ENCODE data around the gene DYNC1LI2. TPM values are rescaled to one million over a fixed set of nuclear protein-coding genes. Genes with fewer than 3 reads are reported as not detected.

Gene DYNC1LI2
- total RNA-seq, 1 experiment from 2014 or later = 56.7 TPM

GRCh38 chr16:66750279-66751052 lies 943 bp downstream of the DYNC1LI2 start:
- H3K79me2 ChIP-seq (ENCODE audit: low read length) = peaks cover 48% of the 10 kb centered on the region
- peaks cover 23% of the 10 kb centered on the region for H3K4me1 ChIP-seq (ENCODE audit: low read length)
- no peak overlapping the region; the same call in 1 of the 2 replicates for H3K27ac ChIP-seq (ENCODE audit: low read length)
- H3K9ac ChIP-seq (ENCODE audit: low read length) = peak overlapping the region; percentile 92
- peak; percentile 49 for DNase-seq
- no peaks in the 10 kb centered on the region for H4K20me1 ChIP-seq (ENCODE audit: insufficient read depth, low read depth, low read length)
- H3K36me3 ChIP-seq (ENCODE audit: insufficient read depth, low read length) = peaks cover 12% of the 10 kb centered on the region; the same call in 1 of the 2 replicates
- no peaks in the 10 kb centered on the region for H3K9me2 ChIP-seq (replicated peaks; ENCODE audit: insufficient read depth, low read length)
- H2AFZ ChIP-seq (ENCODE audit: low read length) = no peak overlapping the region
- no peaks in the 10 kb centered on the region for H3K27me3 ChIP-seq (ENCODE audit: low read length)
- peak overlapping the region; percentile 87 for H3K4me2 ChIP-seq (ENCODE audit: low read depth, low read length, poor library complexity, severe bottlenecking)
- H3K9me3 ChIP-seq (ENCODE audit: low read length) = no peaks in the 10 kb centered on the region
- H3K4me3 ChIP-seq (ENCODE audit: low read length) = peak overlapping the region; percentile 87

GRCh38 chr16:66746682-66747081 lies 4.7 kb downstream of the DYNC1LI2 start:
- no peak overlapping the region for H2AFZ ChIP-seq (ENCODE audit: low read length)
- peaks cover 26% of the 10 kb centered on the region for H3K36me3 ChIP-seq (ENCODE audit: insufficient read depth, low read length)
- no peaks in the 10 kb centered on the region for H3K27me3 ChIP-seq (ENCODE audit: low read length)
- no peak overlapping the region for H3K4me2 ChIP-seq (ENCODE audit: low read depth, low read length, poor library complexity, severe bottlenecking)
- H3K4me3 ChIP-seq (ENCODE audit: low read length) = no peak overlapping the region
- H3K4me1 ChIP-seq (ENCODE audit: low read length) = peaks cover 18% of the 10 kb centered on the region
- no peak for DNase-seq
- peaks cover 58% of the 10 kb centered on the region for H3K79me2 ChIP-seq (ENCODE audit: low read length)
- no peak overlapping the region for H3K9ac ChIP-seq (ENCODE audit: low read length)
- no peaks in the 10 kb centered on the region for H3K9me3 ChIP-seq (ENCODE audit: low read length)
- H4K20me1 ChIP-seq (ENCODE audit: insufficient read depth, low read depth, low read length) = no peaks in the 10 kb centered on the region
- H3K27ac ChIP-seq (ENCODE audit: low read length) = no peak overlapping the region
- no peaks in the 10 kb centered on the region for H3K9me2 ChIP-seq (replicated peaks; ENCODE audit: insufficient read depth, low read length)

GRCh38 chr16:66746048-66746447 lies 5.4 kb downstream of the DYNC1LI2 start:
- Histone ChIP-seq H3K9me2 (replicated peaks; ENCODE audit: insufficient read depth, low read length) (no peaks in the 10 kb centered on the region), H3K9me3 (ENCODE audit: low read length) (no peaks in the 10 kb centered on the region), H3K27me3 (ENCODE audit: low read length) (no peaks in the 10 kb centered on the region), H2AFZ (ENCODE audit: low read length) (no peak overlapping the region), H3K4me2 (ENCODE audit: low read depth, low read length, poor library complexity, severe bottlenecking) (no peak overlapping the region), H3K36me3 (ENCODE audit: insufficient read depth, low read length) (peaks cover 26% of the 10 kb centered on the region), H3K4me3 (ENCODE audit: low read length) (no peak overlapping the region), H4K20me1 (ENCODE audit: insufficient read depth, low read depth, low read length) (no peaks in the 10 kb centered on the region), H3K4me1 (ENCODE audit: low read length) (peaks cover 18% of the 10 kb centered on the region), H3K9ac (ENCODE audit: low read length) (no peak overlapping the region), H3K27ac (ENCODE audit: low read length) (no peak overlapping the region), H3K79me2 (ENCODE audit: low read length) (peaks cover 54% of the 10 kb centered on the region)
- DNase-seq = no peak

DNA sequence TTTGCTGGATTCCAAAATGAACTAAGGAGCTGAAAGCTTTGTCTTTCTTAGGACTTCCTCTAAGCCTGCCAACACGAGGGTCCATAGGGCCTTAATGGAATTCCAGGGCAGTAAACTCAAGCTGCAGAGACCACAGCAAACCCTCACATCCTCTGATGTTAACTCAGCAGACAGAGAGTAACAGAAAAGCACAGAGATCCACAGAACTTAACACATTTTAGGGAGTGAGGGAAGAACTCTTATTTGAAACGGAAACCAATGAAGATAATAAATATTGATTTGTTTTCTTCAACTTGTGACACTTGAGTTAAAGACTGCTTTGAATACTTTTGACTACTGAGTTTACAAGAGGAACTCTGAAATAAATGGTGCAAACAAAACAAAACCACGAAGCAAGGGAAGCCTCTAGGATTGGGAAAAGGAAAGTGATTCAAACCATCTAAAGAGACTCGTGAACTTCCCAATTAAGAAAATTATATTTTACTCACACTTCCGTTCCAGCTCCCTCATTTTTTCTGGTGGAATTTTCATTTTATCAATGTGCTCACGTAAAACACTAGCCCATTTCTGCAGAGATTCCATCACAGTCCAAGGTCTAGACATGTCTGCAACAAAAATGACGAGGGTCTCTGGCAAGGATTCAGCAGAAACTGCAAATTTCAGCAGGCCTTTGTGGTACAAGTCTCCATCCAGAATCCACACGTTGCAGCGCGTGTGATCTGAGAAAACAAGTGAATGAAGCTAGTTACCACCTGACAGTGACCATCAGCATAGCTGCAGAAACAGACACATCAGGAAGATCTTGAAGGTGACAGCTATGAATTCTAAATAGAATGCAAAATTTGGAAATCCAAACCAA lies 9.2 kb downstream of the DYNC1LI2 start:
- H3K27ac ChIP-seq (ENCODE audit: low read length) = no peak overlapping the region
- H3K9me3 ChIP-seq (ENCODE audit: low read length) = no peaks in the 10 kb centered on the region
- no peak for DNase-seq
- no peaks in the 10 kb centered on the region for H3K9me2 ChIP-seq (replicated peaks; ENCODE audit: insufficient read depth, low read length)
- H3K9ac ChIP-seq (ENCODE audit: low read length) = no peak overlapping the region
- H3K4me3 ChIP-seq (ENCODE audit: low read length) = no peak overlapping the region
- H2AFZ ChIP-seq (ENCODE audit: low read length) = no peak overlapping the region
- peaks cover 6% of the 10 kb centered on the region; the same call in 1 of the 2 replicates for H4K20me1 ChIP-seq (ENCODE audit: insufficient read depth, low read depth, low read length)
- peaks cover 30% of the 10 kb centered on the region for H3K36me3 ChIP-seq (ENCODE audit: insufficient read depth, low read length)
- H3K79me2 ChIP-seq (ENCODE audit: low read length) = peaks cover 38% of the 10 kb centered on the region
- H3K27me3 ChIP-seq (ENCODE audit: low read length) = no peaks in the 10 kb centered on the region
- H3K4me2 ChIP-seq (ENCODE audit: low read depth, low read length, poor library complexity, severe bottlenecking) = no peak overlapping the region
- H3K4me1 ChIP-seq (ENCODE audit: low read length) = no peaks in the 10 kb centered on the region

DNA sequence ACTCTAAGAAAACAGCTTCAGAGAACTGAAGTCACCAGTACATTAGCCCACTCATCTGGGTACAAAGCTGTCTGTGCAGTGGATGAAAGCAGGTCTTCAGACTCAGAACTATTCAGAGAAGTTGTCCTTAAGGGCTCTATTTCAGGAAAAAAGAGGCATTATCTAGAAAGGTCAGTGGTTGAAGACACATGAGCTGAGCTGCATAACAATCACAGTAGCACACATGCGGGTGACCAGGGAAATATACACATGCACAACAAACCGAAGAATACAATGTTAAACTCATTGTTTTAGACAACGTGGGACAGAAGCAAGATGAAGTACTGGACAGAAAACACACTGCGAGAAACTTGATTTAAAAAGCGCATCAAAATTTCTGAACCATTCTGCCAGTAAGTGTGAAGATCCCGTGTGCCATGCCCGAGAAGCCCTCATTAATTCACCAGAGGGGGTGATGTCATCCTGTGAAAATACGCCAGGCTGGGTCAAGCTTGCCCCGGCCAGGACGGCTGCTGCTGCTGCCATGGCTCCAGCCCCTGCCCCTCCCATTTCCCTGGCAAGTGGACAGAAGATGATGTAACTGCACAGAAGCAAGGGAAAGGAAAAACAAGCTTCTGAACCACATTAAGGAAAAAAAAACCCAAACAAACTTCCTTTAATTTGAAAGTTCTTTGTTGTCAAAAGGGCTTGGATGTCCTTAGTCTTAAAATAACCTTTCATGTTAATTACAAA lies 10.1 kb downstream of the DYNC1LI2 start:
- no peak overlapping the region for H2AFZ ChIP-seq (ENCODE audit: low read length)
- no peak overlapping the region for H3K4me3 ChIP-seq (ENCODE audit: low read length)
- H3K4me2 ChIP-seq (ENCODE audit: low read depth, low read length, poor library complexity, severe bottlenecking) = no peak overlapping the region
- peaks cover 34% of the 10 kb centered on the region for H3K79me2 ChIP-seq (ENCODE audit: low read length)
- no peaks in the 10 kb centered on the region for H3K9me3 ChIP-seq (ENCODE audit: low read length)
- peaks cover 6% of the 10 kb centered on the region; the same call in 1 of the 2 replicates for H4K20me1 ChIP-seq (ENCODE audit: insufficient read depth, low read depth, low read length)
- H3K27me3 ChIP-seq (ENCODE audit: low read length) = no peaks in the 10 kb centered on the region
- no peak overlapping the region for H3K27ac ChIP-seq (ENCODE audit: low read length)
- DNase-seq = no peak
- no peaks in the 10 kb centered on the region for H3K4me1 ChIP-seq (ENCODE audit: low read length)
- peaks cover 36% of the 10 kb centered on the region for H3K36me3 ChIP-seq (ENCODE audit: insufficient read depth, low read length)
- H3K9ac ChIP-seq (ENCODE audit: low read length) = no peak overlapping the region
- H3K9me2 ChIP-seq (replicated peaks; ENCODE audit: insufficient read depth, low read length) = no peaks in the 10 kb centered on the region

GRCh38 chr16:66740533-66740932 lies 10.9 kb downstream of the DYNC1LI2 start:
- no peaks in the 10 kb centered on the region for H3K4me1 ChIP-seq (ENCODE audit: low read length)
- no peaks in the 10 kb centered on the region for H3K27me3 ChIP-seq (ENCODE audit: low read length)
- H3K4me3 ChIP-seq (ENCODE audit: low read length) = no peak overlapping the region
- no peaks in the 10 kb centered on the region for H3K9me3 ChIP-seq (ENCODE audit: low read length)
- no peak for DNase-seq
- peaks cover 6% of the 10 kb centered on the region; the same call in 1 of the 2 replicates for H4K20me1 ChIP-seq (ENCODE audit: insufficient read depth, low read depth, low read length)
- peaks cover 44% of the 10 kb centered on the region for H3K36me3 ChIP-seq (ENCODE audit: insufficient read depth, low read length)
- no peaks in the 10 kb centered on the region for H3K9me2 ChIP-seq (replicated peaks; ENCODE audit: insufficient read depth, low read length)
- peaks cover 29% of the 10 kb centered on the region for H3K79me2 ChIP-seq (ENCODE audit: low read length)
- no peak overlapping the region for H2AFZ ChIP-seq (ENCODE audit: low read length)
- no peak overlapping the region for H3K27ac ChIP-seq (ENCODE audit: low read length)
- no peak overlapping the region for H3K9ac ChIP-seq (ENCODE audit: low read length)
- H3K4me2 ChIP-seq (ENCODE audit: low read depth, low read length, poor library complexity, severe bottlenecking) = no peak overlapping the region

DNA sequence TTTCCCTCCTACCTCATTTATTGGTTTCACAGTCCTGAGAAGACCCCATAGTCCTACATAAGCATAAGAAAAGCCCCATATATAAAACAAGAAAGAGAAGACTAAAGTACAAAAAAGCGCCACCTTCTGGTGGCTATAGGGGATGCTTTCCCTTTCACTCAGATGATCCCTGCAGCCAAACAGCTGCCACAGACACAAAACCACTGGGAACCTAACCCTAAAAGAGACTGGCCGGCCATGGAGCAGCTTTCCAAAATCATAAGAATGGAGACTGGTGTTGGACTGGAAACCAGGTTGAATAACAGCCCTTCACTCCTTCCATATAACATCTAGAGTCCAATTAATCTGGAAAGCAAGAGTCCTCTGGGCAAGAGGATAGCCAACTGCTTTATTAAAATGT lies 11.4 kb downstream of the DYNC1LI2 start:
- Histone ChIP-seq H3K9me3 (ENCODE audit: low read length) (no peaks in the 10 kb centered on the region), H3K27ac (ENCODE audit: low read length) (no peak overlapping the region), H3K4me1 (ENCODE audit: low read length) (no peaks in the 10 kb centered on the region), H3K27me3 (ENCODE audit: low read length) (no peaks in the 10 kb centered on the region), H3K79me2 (ENCODE audit: low read length) (peaks cover 29% of the 10 kb centered on the region), H3K36me3 (ENCODE audit: insufficient read depth, low read length) (peaks cover 44% of the 10 kb centered on the region), H2AFZ (ENCODE audit: low read length) (no peak overlapping the region), H3K4me2 (ENCODE audit: low read depth, low read length, poor library complexity, severe bottlenecking) (no peak overlapping the region), H3K9ac (ENCODE audit: low read length) (no peak overlapping the region), H3K9me2 (replicated peaks; ENCODE audit: insufficient read depth, low read length) (no peaks in the 10 kb centered on the region), H4K20me1 (ENCODE audit: insufficient read depth, low read depth, low read length) (peaks cover 6% of the 10 kb centered on the region; the same call in 1 of the 2 replicates), H3K4me3 (ENCODE audit: low read length) (no peak overlapping the region)
- peak; percentile 71 for DNase-seq
